Left ventricle myocardium inferior (tissue), 1 donor: ENCODE measurements around the gene KCTD13. TPM values are rescaled to one million over a fixed set of nuclear protein-coding genes. Genes with fewer than 3 reads are reported as not detected.
"Not testable (repeated sequence)": the region's sequence is repeated elsewhere in the genome, so short reads cannot be mapped to it uniquely, and the experiment has no call there.

Experiments
- DNase-seq: peaks from one replicate; pipeline ENCODE4 v3.0.0-alpha.2; 2020
- H3K27ac ChIP-seq: fragments of 200-600 bp; replicated peaks from 2 replicates; pipeline ENCODE4 v1.8.0; 2021
- H3K27me3 ChIP-seq: fragments of 200-600 bp; 2 replicates; pipeline ENCODE4 v1.8.0; 2021; ENCODE audit warnings: low read depth
- H3K36me3 ChIP-seq: fragments of 200-600 bp; 2 replicates; pipeline ENCODE4 v1.8.0; 2021
- H3K4me1 ChIP-seq: fragments of 200-600 bp; 2 replicates; pipeline ENCODE4 v1.8.0; 2021
- H3K4me3 ChIP-seq: fragments of 200-600 bp; 2 replicates; pipeline ENCODE4 v1.8.0; 2021; ENCODE audit warnings: mild to moderate bottlenecking, moderate library complexity
- H3K9me3 ChIP-seq: fragments of 200-600 bp; replicated peaks from 2 replicates; pipeline ENCODE4 v1.8.0; 2021
- CTCF ChIP-seq: fragments of 200-600 bp; IDR thresholded peaks from 2 replicates; pipeline ENCODE4 v1.8.0; 2021; ENCODE audit warnings: antibody characterized with exemption, mild to moderate bottlenecking, borderline replicate concordance
- intact Hi-C: fragments of 100-400 bp; cut with micrococcal nuclease; formaldehyde crosslinking; loops from one replicate; pipeline ENCODE4 v1.11.0; 2022
- total RNA-seq: library from RNA; stranded (reverse); fragmentation: NEBNext Ultra II Directional; extraction: Animal tissue kit (Norgen Biotek cat#: 25700); gene quantifications from one replicate; pipeline ENCODE4 v1.2.1, GENCODE V29; 2021
- donor health status: DM: no; HTN: yes; CAD: no; lungs with severe emphysema.

KCTD13 gene
- total RNA-seq, 1 donor from 2014 or later, result 9.2 TPM

GRCh38 chr16:29891525-29892457, 34.2 kb downstream of the KCTD13 start:
- Histone ChIP-seq H3K9me3 (no peaks in the 10 kb centered on the region), H3K27me3 (peaks cover 27% of the 10 kb centered on the region), H3K36me3 (no peaks in the 10 kb centered on the region), H3K4me1 (no peaks in the 10 kb centered on the region), H3K27ac (no peak overlapping the region), H3K4me3 (no peak overlapping the region)
- intact Hi-C loops, result no loop called here
- TF ChIP-seq CTCF, result no peak
- DNase-seq, result no peak

GRCh38 chr16:29889372-29889771, 36.7 kb downstream of the KCTD13 start:
- H3K36me3 ChIP-seq, result not testable (repeated sequence)

GRCh38 chr16:29883987-29884386, 42.0 kb downstream of the KCTD13 start:
- H3K27me3 ChIP-seq, result peaks cover 38% of the 10 kb centered on the region
- no peak for DNase-seq
- H3K4me1 ChIP-seq, result no peaks in the 10 kb centered on the region
- intact Hi-C loops, result no loop called here
- no peak for TF ChIP-seq CTCF
- no peaks in the 10 kb centered on the region for H3K9me3 ChIP-seq
- no peaks in the 10 kb centered on the region for H3K36me3 ChIP-seq
- H3K4me3 ChIP-seq, result no peak overlapping the region
- H3K27ac ChIP-seq, result no peak overlapping the region

More at GRCh38 chr16:29889372-29889771, 36.7 kb downstream of the KCTD13 start:
- H3K4me1 ChIP-seq, DNase-seq, intact Hi-C loops, H3K9me3 ChIP-seq, H3K27ac ChIP-seq, H3K4me3 ChIP-seq: not testable (repeated sequence)
- H3K27me3 ChIP-seq, result peaks cover 21% of the 10 kb centered on the region

GRCh38 chr16:29881050-29881449, 45.0 kb downstream of the KCTD13 start:
- Histone ChIP-seq H3K4me3 (no peak overlapping the region), H3K4me1 (peaks cover 10% of the 10 kb centered on the region), H3K36me3 (no peaks in the 10 kb centered on the region), H3K27me3 (peaks cover 56% of the 10 kb centered on the region), H3K9me3 (no peaks in the 10 kb centered on the region), H3K27ac (no peak overlapping the region)
- no peak for TF ChIP-seq CTCF
- DNase-seq, result no peak
- intact Hi-C loops, result no loop called here

GRCh38 chr16:29878172-29878571, 47.9 kb downstream of the KCTD13 start:
- Histone ChIP-seq H3K27ac (no peak overlapping the region), H3K27me3 (peaks cover 62% of the 10 kb centered on the region), H3K9me3 (no peaks in the 10 kb centered on the region), H3K36me3 (no peaks in the 10 kb centered on the region), H3K4me1 (peaks cover 10% of the 10 kb centered on the region), H3K4me3 (no peak overlapping the region)
- no peak for TF ChIP-seq CTCF
- intact Hi-C loops, result no loop called here
- no peak for DNase-seq

- peaks cover 10% of the 10 kb centered on the region for H3K4me1 ChIP-seq
- H3K27me3 ChIP-seq, result peaks cover 62% of the 10 kb centered on the region
- intact Hi-C loops, result no loop called here
- H3K36me3 ChIP-seq, result no peaks in the 10 kb centered on the region
- H3K27ac ChIP-seq, result no peak overlapping the region
- no peaks in the 10 kb centered on the region for H3K9me3 ChIP-seq
- DNase-seq, result no peak
- peak overlapping the region; percentile 49 for H3K4me3 ChIP-seq
- TF ChIP-seq CTCF, result no peak
These were observed 48.6 kb downstream of the KCTD13 start for GRCh38 chr16:29877266-29877961.
